Measurements from ENCODE around the gene IGFALS.

The IGFALS gene

DNA sequence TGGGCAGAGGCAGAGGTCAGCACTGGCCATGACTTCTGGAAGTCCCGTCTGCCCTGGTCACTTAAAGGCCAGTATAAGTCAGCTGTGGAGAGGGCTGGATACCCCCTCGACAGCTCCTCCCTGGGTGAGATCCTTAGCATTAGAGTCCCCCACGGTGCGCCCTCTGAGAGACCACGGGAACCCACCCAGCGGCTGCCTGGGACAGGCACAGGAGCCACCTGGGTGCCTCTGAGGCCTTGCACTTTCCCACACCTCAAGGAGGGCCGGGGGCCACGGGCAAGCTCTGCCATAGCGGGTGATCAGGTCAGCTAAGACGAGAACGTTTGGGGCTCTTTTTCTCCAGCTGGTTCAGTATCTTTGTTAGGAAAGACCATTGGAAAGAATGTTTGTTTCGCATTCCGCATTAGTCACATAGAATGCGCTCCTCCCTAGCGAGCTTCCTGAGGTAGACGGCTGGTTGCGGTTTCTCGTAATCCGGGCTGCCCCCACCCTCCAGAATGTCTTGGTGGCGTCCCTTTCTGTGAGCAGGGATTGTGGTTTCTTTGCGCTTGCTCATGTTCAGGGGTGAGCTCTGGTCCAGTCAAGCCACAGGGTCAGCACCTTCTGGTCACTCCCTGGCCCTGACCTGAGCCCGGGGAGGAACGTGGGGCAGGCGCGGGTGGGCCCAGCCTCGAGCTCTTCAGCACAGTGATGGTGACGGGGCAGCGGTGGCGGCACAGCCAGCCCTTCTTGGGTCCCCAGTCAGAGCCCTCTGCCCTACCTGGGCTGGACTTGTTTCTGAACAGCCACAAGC lies 47.4 kb downstream of the IGFALS start:
- DNase-seq (ENCODE audit: low read depth in 4 of 4, low spot score in 1 of 4): no peak

DNA sequence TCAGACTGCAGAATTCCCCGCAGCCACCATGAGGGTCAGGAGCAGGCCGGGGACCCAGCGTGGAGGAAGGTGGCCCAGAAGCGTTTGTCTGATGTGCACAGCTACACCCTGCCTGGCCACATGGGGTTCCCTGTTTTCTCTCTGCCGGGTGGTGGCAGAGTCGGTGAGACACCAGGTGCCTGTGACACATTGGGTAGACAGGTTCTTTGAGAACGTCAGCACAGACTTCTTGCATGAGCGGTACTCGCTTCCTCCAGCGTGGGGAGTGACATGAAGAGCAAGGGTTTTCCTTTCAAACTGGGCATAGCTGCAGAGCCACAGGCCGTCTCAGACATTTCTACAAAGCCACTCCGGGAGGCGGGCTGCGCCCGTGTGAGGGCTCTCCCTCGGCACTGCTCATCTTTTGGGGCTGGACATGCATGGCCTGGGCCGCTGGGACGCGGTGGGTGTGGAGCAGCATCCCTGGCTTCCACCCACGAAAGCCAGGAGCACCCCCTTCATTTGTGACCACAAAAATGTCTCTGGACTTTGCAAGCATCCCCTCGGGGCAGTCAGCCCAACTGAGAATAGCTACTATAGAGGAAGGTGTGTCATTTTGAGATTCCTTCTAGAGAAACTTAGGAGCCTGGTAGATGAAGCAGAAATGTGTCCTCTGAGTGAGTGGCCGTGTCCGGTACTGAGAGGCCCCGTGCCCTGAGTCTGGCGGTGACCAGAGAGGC lies 48.2 kb downstream of the IGFALS start:
- no peak for DNase-seq (ENCODE audit: low read depth in 4 of 4, low spot score in 1 of 4)

DNA sequence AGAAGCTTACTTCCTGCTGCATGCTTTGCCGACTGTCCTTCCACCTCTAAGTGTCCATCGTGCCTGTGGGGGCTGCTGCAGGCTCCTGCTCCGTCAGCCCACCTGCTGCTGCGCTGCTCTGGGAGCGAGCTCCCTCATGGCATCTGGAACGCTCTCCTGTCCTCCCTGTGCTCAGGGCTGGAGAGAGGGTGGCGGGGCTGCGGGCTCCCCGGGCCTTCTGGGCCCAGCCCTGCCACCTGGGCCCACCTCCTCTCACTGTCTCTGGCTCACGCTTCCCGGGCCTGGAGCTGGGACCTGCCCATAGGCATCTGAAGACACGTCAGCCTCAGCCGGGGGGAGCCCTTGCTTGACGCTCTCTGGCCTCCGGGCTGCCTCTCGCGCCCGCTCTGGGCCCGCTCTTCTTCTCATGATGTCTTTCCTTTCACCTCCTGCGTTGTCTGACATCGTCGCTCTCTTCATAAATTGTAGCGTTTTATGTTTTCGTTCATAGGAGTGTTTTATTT lies 49.1 kb downstream of the IGFALS start:
- no peak for DNase-seq (ENCODE audit: low read depth in 4 of 4, low spot score in 1 of 4)

GRCh38 chr16:1743376-1744337 lies 49.8 kb downstream of the IGFALS start:
- DNase-seq (ENCODE audit: low read depth in 4 of 4, low spot score in 1 of 4): no peak

- DNase-seq (ENCODE audit: low read depth in 4 of 4, low spot score in 1 of 4): no peak
These were observed 51.8 kb downstream of the IGFALS start for GRCh38 chr16:1741553-1742165.

- no peak for DNase-seq (ENCODE audit: low read depth in 4 of 4, low spot score in 1 of 4)
These were observed 52.6 kb downstream of the IGFALS start for GRCh38 chr16:1740781-1741490.

Data from stimulated activated CD4-positive, alpha-beta T cell treated with anti-CD3 and anti-CD28 coated beads, Interleukin-1b, Interleukin-23, amount 100 ng/mL, for 24 hours (primary cell).